ENCODE results near the gene VPS54. TPM values are rescaled to one million over a fixed set of nuclear protein-coding genes. Genes with fewer than 3 reads are reported as not detected.
"Not testable (repeated sequence)": the region's sequence is repeated elsewhere in the genome, so short reads cannot be mapped to it uniquely, and the experiment has no call there.

VPS54 gene
- total RNA-seq, 1 donor from 2014 or later: 18.7 TPM

DNA sequence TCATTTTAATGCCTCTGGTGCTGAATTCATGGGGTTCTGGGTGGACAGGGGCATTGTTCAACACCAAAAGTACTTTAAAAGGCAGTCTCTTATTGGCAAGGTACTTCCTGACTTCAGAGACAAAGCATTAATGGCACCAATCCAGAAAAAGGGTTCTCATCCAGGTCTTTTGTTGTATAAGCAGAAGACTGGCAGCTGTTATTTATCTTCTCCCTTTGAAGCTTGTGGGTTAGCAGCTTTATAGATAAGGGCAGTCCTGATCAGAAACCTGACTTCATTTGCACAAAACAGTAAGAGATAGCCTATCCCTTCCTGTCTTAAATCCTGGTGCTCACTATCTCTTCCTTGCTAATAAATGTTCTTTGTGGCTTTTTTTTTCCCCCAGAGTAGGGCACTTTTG lies 68.8 kb downstream of the VPS54 start:
- Mint-ChIP-seq H3K27ac (ENCODE audit: unreplicated experiment) (no peak overlapping the region), H3K27me3 (ENCODE audit: unreplicated experiment) (no peaks in the 10 kb centered on the region), H3K4me3 (ENCODE audit: unreplicated experiment) (no peak overlapping the region), H3K4me1 (ENCODE audit: low read depth, unreplicated experiment) (no peaks in the 10 kb centered on the region), H3K36me3 (ENCODE audit: unreplicated experiment) (peaks cover 4% of the 10 kb centered on the region), H3K9me3 (ENCODE audit: unreplicated experiment) (peaks cover 1% of the 10 kb centered on the region)
- TF ChIP-seq, protein P1, sequence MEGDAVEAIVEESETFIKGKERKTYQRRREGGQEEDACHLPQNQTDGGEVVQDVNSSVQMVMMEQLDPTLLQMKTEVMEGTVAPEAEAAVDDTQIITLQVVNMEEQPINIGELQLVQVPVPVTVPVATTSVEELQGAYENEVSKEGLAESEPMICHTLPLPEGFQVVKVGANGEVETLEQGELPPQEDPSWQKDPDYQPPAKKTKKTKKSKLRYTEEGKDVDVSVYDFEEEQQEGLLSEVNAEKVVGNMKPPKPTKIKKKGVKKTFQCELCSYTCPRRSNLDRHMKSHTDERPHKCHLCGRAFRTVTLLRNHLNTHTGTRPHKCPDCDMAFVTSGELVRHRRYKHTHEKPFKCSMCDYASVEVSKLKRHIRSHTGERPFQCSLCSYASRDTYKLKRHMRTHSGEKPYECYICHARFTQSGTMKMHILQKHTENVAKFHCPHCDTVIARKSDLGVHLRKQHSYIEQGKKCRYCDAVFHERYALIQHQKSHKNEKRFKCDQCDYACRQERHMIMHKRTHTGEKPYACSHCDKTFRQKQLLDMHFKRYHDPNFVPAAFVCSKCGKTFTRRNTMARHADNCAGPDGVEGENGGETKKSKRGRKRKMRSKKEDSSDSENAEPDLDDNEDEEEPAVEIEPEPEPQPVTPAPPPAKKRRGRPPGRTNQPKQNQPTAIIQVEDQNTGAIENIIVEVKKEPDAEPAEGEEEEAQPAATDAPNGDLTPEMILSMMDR (IDR thresholded peaks at IDR 0.05; ENCODE audit: partially characterized antibody, unreplicated experiment): no peak
- no peak for DNase-seq

DNA sequence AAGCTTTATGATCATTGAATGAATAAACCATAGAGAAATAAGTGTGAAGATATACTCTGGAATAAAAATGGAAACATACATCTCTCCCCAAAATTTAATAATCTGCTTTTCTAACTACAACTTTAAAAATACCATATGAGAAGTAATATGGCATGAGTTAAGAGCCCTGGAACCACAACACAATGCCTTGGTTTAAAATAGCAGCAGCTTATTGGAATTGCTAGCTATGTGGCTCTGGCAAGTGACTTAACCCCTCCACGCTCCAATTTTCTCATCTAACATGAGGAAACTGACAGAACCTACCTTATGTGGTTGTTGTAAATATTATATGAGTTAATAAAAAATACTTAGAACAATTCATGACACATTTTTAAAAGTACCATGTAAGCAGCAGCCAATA lies 76.4 kb downstream of the VPS54 start:
- TF ChIP-seq, protein P1 (IDR thresholded peaks at IDR 0.05; ENCODE audit: partially characterized antibody, unreplicated experiment): no peak
- no peak overlapping the region for H3K27ac Mint-ChIP-seq (ENCODE audit: unreplicated experiment)

DNA sequence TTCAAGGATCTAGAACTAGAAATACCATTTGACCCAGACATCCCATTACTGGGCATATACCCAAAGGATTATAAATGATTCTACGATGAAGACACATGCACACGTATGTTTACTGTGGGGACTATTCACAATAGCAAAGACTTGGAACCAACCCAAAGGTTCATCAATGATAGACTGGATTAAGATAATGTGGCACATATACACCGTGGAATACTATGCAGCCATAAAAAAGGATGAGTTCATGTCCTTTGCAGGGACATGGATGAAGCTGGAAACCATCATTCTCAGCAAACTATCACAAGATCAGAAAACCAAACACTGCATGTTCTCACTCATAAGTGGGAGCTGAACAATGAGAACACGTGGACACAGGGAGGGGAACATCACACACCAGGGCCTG lies 87.1 kb downstream of the VPS54 start:
- not testable (repeated sequence) for H3K9me3 Mint-ChIP-seq (ENCODE audit: unreplicated experiment); DNase-seq; H3K27ac Mint-ChIP-seq (ENCODE audit: unreplicated experiment); H3K4me1 Mint-ChIP-seq (ENCODE audit: low read depth, unreplicated experiment); H3K27me3 Mint-ChIP-seq (ENCODE audit: unreplicated experiment); H3K4me3 Mint-ChIP-seq (ENCODE audit: unreplicated experiment)
- H3K36me3 Mint-ChIP-seq (ENCODE audit: unreplicated experiment): peaks cover 10% of the 10 kb centered on the region

More for the DNA sequence above, 76.4 kb downstream of the VPS54 start:
- no peak overlapping the region for H3K4me3 Mint-ChIP-seq (ENCODE audit: unreplicated experiment)
- H3K27me3 Mint-ChIP-seq (ENCODE audit: unreplicated experiment): no peaks in the 10 kb centered on the region
- no peaks in the 10 kb centered on the region for H3K4me1 Mint-ChIP-seq (ENCODE audit: low read depth, unreplicated experiment)
- peaks cover 1% of the 10 kb centered on the region for H3K9me3 Mint-ChIP-seq (ENCODE audit: unreplicated experiment)
- peaks cover 8% of the 10 kb centered on the region for H3K36me3 Mint-ChIP-seq (ENCODE audit: unreplicated experiment)
- no peak for DNase-seq

DNA sequence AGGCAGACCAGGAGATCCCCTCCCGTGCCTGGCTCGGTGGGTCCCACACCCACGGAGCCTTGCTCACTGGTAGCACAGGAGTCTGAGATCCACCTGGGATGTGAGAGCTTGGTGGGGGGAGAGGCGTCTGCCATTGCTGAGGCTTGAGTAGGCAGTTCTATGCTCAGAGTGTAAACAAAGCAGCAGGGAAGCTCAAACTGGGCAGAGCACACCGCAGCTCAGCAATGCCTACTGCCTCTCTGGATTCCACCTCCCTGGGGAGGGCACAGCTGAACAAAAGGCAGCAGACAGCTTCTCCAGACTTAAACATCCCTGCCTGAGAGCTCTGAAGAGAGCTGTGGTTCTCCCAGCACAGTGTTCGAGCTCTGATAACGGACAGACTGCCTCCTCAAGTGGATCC lies 92.4 kb downstream of the VPS54 start:
- peak overlapping the region; percentile 75 for H3K27ac Mint-ChIP-seq (ENCODE audit: unreplicated experiment)
- TF ChIP-seq, protein P1 (IDR thresholded peaks at IDR 0.05; ENCODE audit: partially characterized antibody, unreplicated experiment): no peak
- H3K4me3 Mint-ChIP-seq (ENCODE audit: unreplicated experiment): no peak overlapping the region
- H3K27me3 Mint-ChIP-seq (ENCODE audit: unreplicated experiment): no peaks in the 10 kb centered on the region
- peaks cover 8% of the 10 kb centered on the region for H3K9me3 Mint-ChIP-seq (ENCODE audit: unreplicated experiment)
- DNase-seq: peak; percentile 37
- no peaks in the 10 kb centered on the region for H3K4me1 Mint-ChIP-seq (ENCODE audit: low read depth, unreplicated experiment)
- peaks cover 7% of the 10 kb centered on the region for H3K36me3 Mint-ChIP-seq (ENCODE audit: unreplicated experiment)

DNA sequence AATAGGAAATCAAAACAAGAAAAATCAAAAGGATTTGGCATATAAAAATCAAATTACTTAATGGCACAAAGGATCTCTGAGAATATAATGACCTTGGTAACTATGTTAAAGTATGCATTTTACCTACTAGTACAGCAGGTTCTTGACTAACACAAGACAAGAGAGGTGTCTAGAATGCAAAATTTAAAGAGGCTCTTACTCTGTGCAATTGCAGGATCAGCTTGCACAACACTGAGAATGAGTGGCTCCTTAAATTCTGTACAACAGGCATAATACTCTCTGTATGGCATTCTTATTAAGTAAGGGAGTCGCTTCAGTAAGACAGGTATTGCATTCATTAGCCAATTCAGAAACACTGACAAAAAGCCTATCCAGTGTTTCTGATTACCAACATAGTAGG lies 104.9 kb downstream of the VPS54 start:
- DNase-seq: no peak
- H3K27me3 Mint-ChIP-seq (ENCODE audit: unreplicated experiment): no peaks in the 10 kb centered on the region
- H3K4me1 Mint-ChIP-seq (ENCODE audit: low read depth, unreplicated experiment): no peaks in the 10 kb centered on the region
- H3K27ac Mint-ChIP-seq (ENCODE audit: unreplicated experiment): no peak overlapping the region
- H3K36me3 Mint-ChIP-seq (ENCODE audit: unreplicated experiment): no peaks in the 10 kb centered on the region
- no peaks in the 10 kb centered on the region for H3K9me3 Mint-ChIP-seq (ENCODE audit: unreplicated experiment)
- no peak overlapping the region for H3K4me3 Mint-ChIP-seq (ENCODE audit: unreplicated experiment)
- TF ChIP-seq, protein P1 (IDR thresholded peaks at IDR 0.05; ENCODE audit: partially characterized antibody, unreplicated experiment): no peak

DNA sequence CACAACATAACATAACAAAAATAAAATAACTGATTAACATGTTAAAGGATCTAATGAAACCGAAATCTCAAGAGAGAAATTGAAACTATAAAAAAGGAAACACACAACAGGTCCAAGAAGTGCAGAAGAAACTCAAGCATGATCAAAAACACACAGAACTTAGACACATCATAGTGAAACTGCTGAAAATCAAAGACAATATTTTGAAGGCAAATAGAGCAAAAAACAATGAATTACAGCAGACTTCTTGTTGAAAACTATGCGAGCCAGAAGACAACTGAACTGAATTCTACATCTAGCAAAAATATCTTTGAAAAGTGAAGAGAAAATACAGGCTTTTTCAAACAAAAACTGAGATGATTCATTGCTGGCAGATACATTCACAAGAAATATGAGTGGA lies 116.2 kb downstream of the VPS54 start:
- no peaks in the 10 kb centered on the region for H3K27me3 Mint-ChIP-seq (ENCODE audit: unreplicated experiment)
- no peak overlapping the region for H3K4me3 Mint-ChIP-seq (ENCODE audit: unreplicated experiment)
- peaks cover 28% of the 10 kb centered on the region for H3K36me3 Mint-ChIP-seq (ENCODE audit: unreplicated experiment)
- TF ChIP-seq, protein P1 (IDR thresholded peaks at IDR 0.05; ENCODE audit: partially characterized antibody, unreplicated experiment): no peak
- H3K27ac Mint-ChIP-seq (ENCODE audit: unreplicated experiment): no peak overlapping the region
- H3K4me1 Mint-ChIP-seq (ENCODE audit: low read depth, unreplicated experiment): no peaks in the 10 kb centered on the region
- DNase-seq: no peak
- H3K9me3 Mint-ChIP-seq (ENCODE audit: unreplicated experiment): peaks cover 4% of the 10 kb centered on the region
